ENCODE measurements around the gene RHBDD2. TPM values are rescaled to one million over a fixed set of nuclear protein-coding genes. Genes with fewer than 3 reads are reported as not detected.

Gene RHBDD2
- total and polyA plus RNA-seq, 9 of the 15 experiments (the other 6 are each of a cell fraction or from before 2014, with no cell fraction given) = 3.3 to 36.7 (median 17.9) TPM

GRCh38 chr7:75915416-75916156 lies 36.8 kb downstream of the RHBDD2 start (continued):
- TF ChIP-seq FOXK1 (CRISPR knock-in tag; IDR thresholded peaks at IDR 0.05; ENCODE audit: borderline replicate concordance) = 0 out of 2 replicates have a peak, but pooled peaks have one; percentile 11
- TF ChIP-seq ELF2 (CRISPR knock-in tag; IDR thresholded peaks at IDR 0.05) = no peak
- no peak for TF ChIP-seq KLF13 (tag; IDR thresholded peaks at IDR 0.05; ENCODE audit: borderline replicate concordance, low read depth)
- TF ChIP-seq ESRRB (CRISPR knock-in tag; IDR thresholded peaks at IDR 0.05; ENCODE audit: borderline replicate concordance) = no peak
- TF ChIP-seq SIN3A (IDR thresholded peaks at IDR 0.05; ENCODE audit: borderline replicate concordance in 2 of 2, control insufficient read depth in 1 of 2, low read depth in 2 of 2, low read length in 2 of 2) = 0 out of 4 replicates have a peak, but pooled peaks of 1 of the 2 experiments have one; percentile 22
- no peak for TF ChIP-seq PREB (CRISPR knock-in tag; IDR thresholded peaks at IDR 0.05)
- TF ChIP-seq TCFL5 (CRISPR knock-in tag; conservative IDR thresholded peaks at IDR 0.05) = no peak
- no peak for TF ChIP-seq ELK3 (CRISPR knock-in tag; IDR thresholded peaks at IDR 0.05)
- TF ChIP-seq NCOA1 (IDR thresholded peaks at IDR 0.05; ENCODE audit: low read depth) = no peak
- no peak for TF ChIP-seq ZFX (CRISPR knock-in tag; IDR thresholded peaks at IDR 0.05)
- TF ChIP-seq BRCA1 (IDR thresholded peaks at IDR 0.05) = no peak
- no peak for TF ChIP-seq BRCA1 (CRISPR knock-in tag; IDR thresholded peaks at IDR 0.05)
- no peak for TF ChIP-seq RBM34 (IDR thresholded peaks at IDR 0.05; ENCODE audit: borderline replicate concordance, insufficient read depth, low read length)
- 0 out of 4 replicates have a peak, but pooled peaks of 1 of the 2 experiments have one; percentile 6 for TF ChIP-seq HDAC1 (IDR thresholded peaks at IDR 0.05)
- TF ChIP-seq NR4A1 (CRISPR knock-in tag; IDR thresholded peaks at IDR 0.05) = no peak
- TF ChIP-seq NR4A1 (tag; IDR thresholded peaks at IDR 0.05) = no peak
- TF ChIP-seq SREBF2 (CRISPR knock-in tag; IDR thresholded peaks at IDR 0.05) = 0 out of 2 replicates have a peak, but pooled peaks have one; percentile 47
- no peak for TF ChIP-seq ZNF668 (CRISPR knock-in tag; IDR thresholded peaks at IDR 0.05)

Data from K562 (cell line).